Caco-2 (cell line): ENCODE data around the gene FUZ. TPM values are rescaled to one million over a fixed set of nuclear protein-coding genes. Genes with fewer than 3 reads are reported as not detected.

Experiments used
- BruUV-seq: library from RNA; stranded (reverse); fragments of 400-500 nt; replicated peaks from 2 replicates; lab custom pipeline; 2021; lab: Mats Ljungman, UMichigan
- CTCF ChIA-PET: fragments of 300-600 bp; sonication (Branson Sonifier 250); formaldehyde crosslinking; loops from one replicate; lab custom pipeline; 2022; ENCODE audit warnings: antibody characterized with exemption; lab: Charles Lee
- POLR2A ChIA-PET: fragments of 300-600 bp; sonication (Branson Sonifier 250); formaldehyde crosslinking; loops from one replicate; lab custom pipeline; 2022; ENCODE audit warnings: antibody characterized with exemption; lab: Charles Lee
- DNase-seq, 2 experiments: peaks; one replicate each; pipeline versions ENCODE4 v3.0.0 to v3.0.0-alpha.2; 2020 to 2022
- H3K27me3 ChIP-seq: replicated peaks from 2 replicates; pipeline ENCODE4 v1.6.0; 2011; ENCODE audit warnings: low read length; ENCODE audit not compliant: control insufficient read depth, insufficient read depth
- H3K36me3 ChIP-seq: 2 replicates; pipeline ENCODE4 v1.5.1; 2011; ENCODE audit warnings: low read length; ENCODE audit not compliant: control insufficient read depth, insufficient read depth
- H3K4me1 ChIP-seq: fragments of 250-450 bp; sonication (Bioruptor Pico); 2 replicates; pipeline ENCODE4 v1.5.1; 2020; ENCODE audit warnings: mild to moderate bottlenecking
- H3K4me3 ChIP-seq: 2 replicates; pipeline ENCODE4 v1.5.1; 2011; ENCODE audit warnings: low read depth, mild to moderate bottlenecking, control low read depth, low read length
- H3K9me3 ChIP-seq: fragments of 250-450 bp; sonication (Bioruptor Pico); 2 replicates; pipeline ENCODE4 v1.5.1; 2020; ENCODE audit warnings: mild to moderate bottlenecking, moderate library complexity
- H3K27ac Mint-ChIP-seq: one replicate; pipeline ENCODE4 v1.8.0; 2022; ENCODE audit warnings: mixed read lengths; ENCODE audit not compliant: unreplicated experiment
- H3K27me3 Mint-ChIP-seq: one replicate; pipeline ENCODE4 v1.8.0; 2022; ENCODE audit warnings: mixed read lengths; ENCODE audit not compliant: insufficient read depth, unreplicated experiment
- H3K36me3 Mint-ChIP-seq: one replicate; pipeline ENCODE4 v1.8.0; 2022; ENCODE audit warnings: mild to moderate bottlenecking, mixed read lengths; ENCODE audit not compliant: insufficient read depth, unreplicated experiment
- H3K4me1 Mint-ChIP-seq: one replicate; pipeline ENCODE4 v1.8.0; 2022; ENCODE audit warnings: low read depth, mixed read lengths; ENCODE audit not compliant: unreplicated experiment
- H3K4me3 Mint-ChIP-seq: one replicate; pipeline ENCODE4 v1.8.0; 2022; ENCODE audit warnings: mild to moderate bottlenecking, moderate library complexity, mixed read lengths; ENCODE audit not compliant: unreplicated experiment
- H3K9me3 Mint-ChIP-seq: one replicate; pipeline ENCODE4 v1.8.0; 2022; ENCODE audit warnings: mixed read lengths; ENCODE audit not compliant: unreplicated experiment
- CTCF ChIP-seq, 2 experiments: fragments of 200-600 bp in 1 of 2; IDR thresholded peaks; 1 replicate in 1 of 2; 2 replicates in 1 of 2; pipeline versions ENCODE4 v1.5.1 to v1.8.0; 2011 to 2022; ENCODE audit warnings: antibody characterized with exemption in 1 of 2, control low read depth in 1 of 2, inconsistent platforms in 1 of 2, low read depth in 1 of 2, low read length in 1 of 2, mild to moderate bottlenecking in 1 of 2, moderate library complexity in 1 of 2; ENCODE audit not compliant: insufficient read depth in 1 of 2, severe bottlenecking in 1 of 2, unreplicated experiment in 1 of 2
- intact Hi-C: fragments of 100-400 bp; cut with micrococcal nuclease; formaldehyde crosslinking; loops from one replicate; pipeline ENCODE4 v1.10.0; 2022; ENCODE audit not compliant: unreplicated experiment
- total RNA-seq: library from RNA; stranded (reverse); gene quantifications from 2 replicates; pipeline ENCODE4 v1.2.3, GENCODE V29; 2022

The FUZ gene
- total RNA-seq, 1 experiment from 2014 or later, result 0.75 TPM

GRCh38 chr19:49801966-49802661 lies 11.0 kb downstream of the FUZ start:
- BruUV-seq, result no TSS peak
- Mint-ChIP-seq H3K27me3 (no peaks in the 10 kb centered on the region), H3K4me1 (no peaks in the 10 kb centered on the region), H3K36me3 (peaks cover 57% of the 10 kb centered on the region), H3K27ac (no peak overlapping the region), H3K9me3 (no peaks in the 10 kb centered on the region), H3K4me3 (no peak overlapping the region)
- no peaks in the 10 kb centered on the region; the same call in 1 of the 2 replicates for H3K36me3 ChIP-seq
- H3K4me3 ChIP-seq, result no peak overlapping the region
- no peak for TF ChIP-seq CTCF (IDR thresholded peaks at IDR 0.05; ENCODE audit: insufficient read depth in 1 of 2, low read depth in 1 of 2, low read length in 1 of 2, severe bottlenecking in 1 of 2, unreplicated experiment in 1 of 2)
- DNase-seq, result peak; percentile 38 to 62
- POLR2A ChIA-PET, result no interaction called here
- no peaks in the 10 kb centered on the region for H3K9me3 ChIP-seq
- CTCF ChIA-PET, result interaction anchor here (0.6 kb wide), 1 partner anchor 56 kb away, joined by 4 read pairs; no protein-coding TSS in a partner anchor
- no peaks in the 10 kb centered on the region for H3K4me1 ChIP-seq
- no peaks in the 10 kb centered on the region for H3K27me3 ChIP-seq
- intact Hi-C loops, result no loop called here

- Histone ChIP-seq H3K27me3 (no peaks in the 10 kb centered on the region), H3K4me1 (no peaks in the 10 kb centered on the region), H3K9me3 (no peaks in the 10 kb centered on the region), H3K36me3 (no peaks in the 10 kb centered on the region; the same call in none of the 2 replicates), H3K4me3 (no peak overlapping the region)
- no peak overlapping the region for H3K27ac Mint-ChIP-seq
- no peaks in the 10 kb centered on the region for H3K9me3 Mint-ChIP-seq
- CTCF ChIA-PET, result interaction anchor here (0.6 kb wide), 1 partner anchor 55 kb away, joined by 4 read pairs; no protein-coding TSS in a partner anchor
- H3K4me3 Mint-ChIP-seq, result no peak overlapping the region
- no peak for DNase-seq
- intact Hi-C loops, result no loop called here
- no peak for TF ChIP-seq CTCF (IDR thresholded peaks at IDR 0.05; ENCODE audit: insufficient read depth in 1 of 2, low read depth in 1 of 2, low read length in 1 of 2, severe bottlenecking in 1 of 2, unreplicated experiment in 1 of 2)
- POLR2A ChIA-PET, result no interaction called here
- BruUV-seq, result TSS peak; percentile 30
- H3K27me3 Mint-ChIP-seq, result no peaks in the 10 kb centered on the region
- H3K4me1 Mint-ChIP-seq, result no peaks in the 10 kb centered on the region
- H3K36me3 Mint-ChIP-seq, result peaks cover 62% of the 10 kb centered on the region
Observed at GRCh38 chr19:49801401-49801888, 11.6 kb downstream of the FUZ start.

- BruUV-seq, result no TSS peak
Observed at GRCh38 chr19:49800771-49801170, 12.3 kb downstream of the FUZ start.

More at GRCh38 chr19:49800771-49801170, 12.3 kb downstream of the FUZ start:
- intact Hi-C loops, result no loop called here
- H3K9me3 Mint-ChIP-seq, result no peaks in the 10 kb centered on the region
- Histone ChIP-seq H3K27me3 (no peaks in the 10 kb centered on the region), H3K9me3 (no peaks in the 10 kb centered on the region), H3K36me3 (no peaks in the 10 kb centered on the region; the same call in none of the 2 replicates), H3K4me1 (no peaks in the 10 kb centered on the region), H3K4me3 (no peak overlapping the region)
- H3K27me3 Mint-ChIP-seq, result no peaks in the 10 kb centered on the region
- DNase-seq, result no peak
- TF ChIP-seq CTCF (IDR thresholded peaks at IDR 0.05; ENCODE audit: insufficient read depth in 1 of 2, low read depth in 1 of 2, low read length in 1 of 2, severe bottlenecking in 1 of 2, unreplicated experiment in 1 of 2), result no peak
- ChIA-PET CTCF (no interaction called here), POLR2A (no interaction called here)
- H3K4me3 Mint-ChIP-seq, result no peak overlapping the region
- H3K4me1 Mint-ChIP-seq, result no peaks in the 10 kb centered on the region
- H3K36me3 Mint-ChIP-seq, result peaks cover 61% of the 10 kb centered on the region
- H3K27ac Mint-ChIP-seq, result no peak overlapping the region
